HL-60 (cell line): Measurements from ENCODE around the gene TMEM229A.

Experiments used
- DNase-seq, 2 experiments: peaks; one replicate each; pipeline ENCODE4 v3.0.0-alpha.2; 2010 to 2020; ENCODE audit warnings: low read depth in 1 of 2, low spot score in 1 of 2
- H3K27ac ChIP-seq: fragments of 250-450 bp; sonication (Bioruptor Pico); replicated peaks from 2 replicates; pipeline ENCODE4 v1.5.1; 2020; ENCODE audit warnings: mild to moderate bottlenecking, moderate library complexity
- H3K27me3 ChIP-seq: fragments of 250-450 bp; sonication (Bioruptor Pico); 2 replicates; pipeline ENCODE4 v1.5.1; 2021; ENCODE audit warnings: mild to moderate bottlenecking, moderate library complexity; ENCODE audit not compliant: insufficient read depth, poor library complexity, severe bottlenecking
- H3K4me3 ChIP-seq: replicated peaks from 2 replicates; pipeline ENCODE4 v1.5.1; 2011; ENCODE audit warnings: mild to moderate bottlenecking, control low read depth, low read length; ENCODE audit not compliant: insufficient read depth
- GABPA ChIP-seq: IDR thresholded peaks from 2 replicates; pipeline ENCODE4 v1.6.1; 2012; ENCODE audit warnings: low read depth
- POLR2AphosphoS5 ChIP-seq: IDR thresholded peaks from 2 replicates; pipeline ENCODE4 v1.6.1; 2012; ENCODE audit warnings: low read depth
- SPI1 ChIP-seq: IDR thresholded peaks from 2 replicates; pipeline ENCODE4 v1.6.1; 2012; ENCODE audit warnings: low read depth, mild to moderate bottlenecking, borderline replicate concordance
- TF ChIP-seq, protein P1 (sequence below): IDR thresholded peaks from 2 replicates; pipeline ENCODE4 v1.6.1; 2012; ENCODE audit warnings: low read depth; ENCODE audit not compliant: insufficient replicate concordance
- TF ChIP-seq, protein P2 (sequence below): IDR thresholded peaks from one replicate; pipeline ENCODE4 v1.5.1; 2011; ENCODE audit warnings: low read length, control low read depth, inconsistent platforms; ENCODE audit not compliant: insufficient read depth

Gene TMEM229A

DNA sequence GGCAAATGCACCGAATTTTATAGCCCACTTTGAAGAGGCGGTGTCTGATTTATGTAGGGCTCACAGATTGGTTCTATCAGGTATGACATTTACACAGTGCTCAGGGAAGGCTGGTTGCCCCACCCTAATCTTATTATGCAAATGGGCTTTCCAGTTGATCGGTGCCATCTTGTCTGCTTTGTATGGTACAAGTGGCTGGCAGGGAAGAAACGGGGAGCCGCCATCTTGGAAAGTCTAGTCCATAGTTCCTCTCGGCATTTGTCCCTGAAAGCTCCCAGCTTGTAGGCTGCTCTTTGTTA is 36.6 kb downstream of the TMEM229A start:
- TF ChIP-seq, protein P1, sequence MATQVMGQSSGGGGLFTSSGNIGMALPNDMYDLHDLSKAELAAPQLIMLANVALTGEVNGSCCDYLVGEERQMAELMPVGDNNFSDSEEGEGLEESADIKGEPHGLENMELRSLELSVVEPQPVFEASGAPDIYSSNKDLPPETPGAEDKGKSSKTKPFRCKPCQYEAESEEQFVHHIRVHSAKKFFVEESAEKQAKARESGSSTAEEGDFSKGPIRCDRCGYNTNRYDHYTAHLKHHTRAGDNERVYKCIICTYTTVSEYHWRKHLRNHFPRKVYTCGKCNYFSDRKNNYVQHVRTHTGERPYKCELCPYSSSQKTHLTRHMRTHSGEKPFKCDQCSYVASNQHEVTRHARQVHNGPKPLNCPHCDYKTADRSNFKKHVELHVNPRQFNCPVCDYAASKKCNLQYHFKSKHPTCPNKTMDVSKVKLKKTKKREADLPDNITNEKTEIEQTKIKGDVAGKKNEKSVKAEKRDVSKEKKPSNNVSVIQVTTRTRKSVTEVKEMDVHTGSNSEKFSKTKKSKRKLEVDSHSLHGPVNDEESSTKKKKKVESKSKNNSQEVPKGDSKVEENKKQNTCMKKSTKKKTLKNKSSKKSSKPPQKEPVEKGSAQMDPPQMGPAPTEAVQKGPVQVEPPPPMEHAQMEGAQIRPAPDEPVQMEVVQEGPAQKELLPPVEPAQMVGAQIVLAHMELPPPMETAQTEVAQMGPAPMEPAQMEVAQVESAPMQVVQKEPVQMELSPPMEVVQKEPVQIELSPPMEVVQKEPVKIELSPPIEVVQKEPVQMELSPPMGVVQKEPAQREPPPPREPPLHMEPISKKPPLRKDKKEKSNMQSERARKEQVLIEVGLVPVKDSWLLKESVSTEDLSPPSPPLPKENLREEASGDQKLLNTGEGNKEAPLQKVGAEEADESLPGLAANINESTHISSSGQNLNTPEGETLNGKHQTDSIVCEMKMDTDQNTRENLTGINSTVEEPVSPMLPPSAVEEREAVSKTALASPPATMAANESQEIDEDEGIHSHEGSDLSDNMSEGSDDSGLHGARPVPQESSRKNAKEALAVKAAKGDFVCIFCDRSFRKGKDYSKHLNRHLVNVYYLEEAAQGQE = no peak
- TF ChIP-seq, protein P2, sequence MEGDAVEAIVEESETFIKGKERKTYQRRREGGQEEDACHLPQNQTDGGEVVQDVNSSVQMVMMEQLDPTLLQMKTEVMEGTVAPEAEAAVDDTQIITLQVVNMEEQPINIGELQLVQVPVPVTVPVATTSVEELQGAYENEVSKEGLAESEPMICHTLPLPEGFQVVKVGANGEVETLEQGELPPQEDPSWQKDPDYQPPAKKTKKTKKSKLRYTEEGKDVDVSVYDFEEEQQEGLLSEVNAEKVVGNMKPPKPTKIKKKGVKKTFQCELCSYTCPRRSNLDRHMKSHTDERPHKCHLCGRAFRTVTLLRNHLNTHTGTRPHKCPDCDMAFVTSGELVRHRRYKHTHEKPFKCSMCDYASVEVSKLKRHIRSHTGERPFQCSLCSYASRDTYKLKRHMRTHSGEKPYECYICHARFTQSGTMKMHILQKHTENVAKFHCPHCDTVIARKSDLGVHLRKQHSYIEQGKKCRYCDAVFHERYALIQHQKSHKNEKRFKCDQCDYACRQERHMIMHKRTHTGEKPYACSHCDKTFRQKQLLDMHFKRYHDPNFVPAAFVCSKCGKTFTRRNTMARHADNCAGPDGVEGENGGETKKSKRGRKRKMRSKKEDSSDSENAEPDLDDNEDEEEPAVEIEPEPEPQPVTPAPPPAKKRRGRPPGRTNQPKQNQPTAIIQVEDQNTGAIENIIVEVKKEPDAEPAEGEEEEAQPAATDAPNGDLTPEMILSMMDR = no peak
- TF ChIP-seq POLR2AphosphoS5 (no peak), SPI1 (no peak), GABPA (no peak)
- H3K27me3 ChIP-seq = no peaks in the 10 kb centered on the region
- no peak overlapping the region for H3K27ac ChIP-seq
- DNase-seq = no peak
- no peak overlapping the region for H3K4me3 ChIP-seq

DNA sequence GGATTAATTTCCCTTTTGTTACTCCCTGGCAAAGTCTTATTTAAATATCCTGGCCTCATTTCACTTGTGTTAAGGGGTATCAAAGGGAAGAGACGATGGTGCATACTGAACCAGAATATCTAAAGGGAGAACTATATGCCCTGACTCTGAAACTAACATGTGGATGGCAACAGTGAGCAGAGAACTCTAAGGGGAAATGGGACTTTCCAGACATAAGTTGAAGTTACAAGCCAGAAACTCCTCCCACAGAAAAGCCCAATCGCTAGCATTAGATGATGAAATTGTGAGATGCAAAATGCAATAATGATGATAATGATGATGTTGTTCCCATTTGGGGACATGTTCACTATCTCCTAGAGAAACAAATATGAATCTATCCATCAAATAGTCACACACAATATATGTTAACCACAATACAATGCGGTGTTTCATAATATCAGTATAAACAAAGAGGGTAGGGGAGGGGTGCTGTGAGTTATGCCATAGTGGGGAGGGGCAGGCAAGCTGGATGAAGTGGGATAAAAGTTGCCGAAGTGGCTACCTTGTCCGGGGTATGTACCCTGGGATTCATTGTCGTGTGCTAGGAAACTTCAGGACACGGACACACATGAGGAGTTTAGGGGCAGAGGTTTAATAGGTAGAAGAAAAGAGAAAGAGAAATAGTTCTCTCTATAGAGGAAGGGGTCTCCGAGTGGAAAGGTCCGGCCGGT is 37.1 kb downstream of the TMEM229A start:
- TF ChIP-seq, protein P2 = no peak
- TF ChIP-seq GABPA = no peak
- TF ChIP-seq, protein P1 = no peak
- TF ChIP-seq POLR2AphosphoS5 = no peak
- TF ChIP-seq SPI1 = no peak
- no peak for DNase-seq
- Histone ChIP-seq H3K27me3 (no peaks in the 10 kb centered on the region), H3K4me3 (no peak overlapping the region), H3K27ac (no peak overlapping the region)

DNA sequence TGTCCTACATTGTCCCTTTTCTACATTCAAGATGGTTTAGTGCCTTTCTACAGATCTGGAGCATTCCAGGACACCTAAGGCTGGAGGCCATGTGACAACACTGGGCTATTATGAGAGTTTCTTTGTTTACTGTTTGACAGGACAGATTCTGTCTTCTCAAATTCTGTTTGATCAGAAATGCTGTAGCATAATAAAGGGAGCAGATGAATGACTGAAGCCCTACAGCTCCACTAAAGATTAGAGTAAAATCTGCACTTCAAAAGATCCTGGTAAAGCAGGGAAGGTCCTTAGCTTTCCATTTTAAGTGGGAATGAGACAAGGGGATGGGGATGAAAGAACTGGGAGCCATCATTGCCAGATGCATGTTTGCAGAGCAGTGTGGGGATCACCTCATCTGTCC is 38.4 kb downstream of the TMEM229A start:
- DNase-seq = no peak
- Histone ChIP-seq H3K27me3 (no peaks in the 10 kb centered on the region), H3K4me3 (no peak overlapping the region), H3K27ac (no peak overlapping the region)
- TF ChIP-seq POLR2AphosphoS5 (no peak), SPI1 (no peak), GABPA (no peak)
- TF ChIP-seq, protein P1 = no peak
- TF ChIP-seq, protein P2 = no peak
